GM19372 (cell line): Measurements from ENCODE around the gene MMP17.

Experiments used
- ATAC-seq: cut with Tn5 transposase; IDR thresholded peaks from one replicate; pipeline ENCODE4 v1.9.1; 2021; ENCODE audit warnings: mild to moderate bottlenecking, low read depth, moderate library complexity; ENCODE audit not compliant: unreplicated experiment

Gene MMP17

GRCh38 chr12:131892711-131893604, 64.8 kb downstream of the MMP17 start:
- ATAC-seq = no peak

GRCh38 chr12:131893605-131894312, 65.6 kb downstream of the MMP17 start:
- no peak for ATAC-seq

- peak; percentile 72 for ATAC-seq
These were observed 66.2 kb downstream of the MMP17 start, which contains the start of gene ULK1 for GRCh38 chr12:131894313-131894860. ULK1 (plus strand) TSS chr12:131894622; CDS start chr12:131895002, 380 bp downstream.

- peak; percentile 2 for ATAC-seq
These were observed 66.9 kb downstream of the MMP17 start for GRCh38 chr12:131894981-131895639.

GRCh38 chr12:131895640-131896079, 67.5 kb downstream of the MMP17 start:
- ATAC-seq = no peak

- ATAC-seq = peak; percentile 68
These were observed 68.1 kb downstream of the MMP17 start for GRCh38 chr12:131896080-131896810.

- ATAC-seq = no peak
These were observed 68.6 kb downstream of the MMP17 start for GRCh38 chr12:131896811-131897270.

GRCh38 chr12:131897276-131897675, 69.1 kb downstream of the MMP17 start:
- ATAC-seq = no peak

- no peak for ATAC-seq
These were observed 69.7 kb downstream of the MMP17 start for GRCh38 chr12:131897875-131898274.

- no peak for ATAC-seq
These were observed 72.2 kb downstream of the MMP17 start for GRCh38 chr12:131900397-131900796.
